LHCN-M2 (cell line): ENCODE measurements around the gene LIMK2. TPM values are rescaled to one million over a fixed set of nuclear protein-coding genes. Genes with fewer than 3 reads are reported as not detected.
"Not testable (repeated sequence)": the region's sequence is repeated elsewhere in the genome, so short reads cannot be mapped to it uniquely, and the experiment has no call there.

ENCODE experiments used
- DNase-seq: peaks from one replicate; pipeline ENCODE4 v3.0.0-alpha.2; 2012; ENCODE audit warnings: low read depth
- total RNA-seq: library from RNA; depleted of rRNA; stranded (reverse); fragments of >200 nt; gene quantifications from 2 replicates; pipeline ENCODE4 v1.2.3, GENCODE V29; 2014

LIMK2 gene
- total RNA-seq, 1 experiment from 2014 or later, result 30.3 TPM

- DNase-seq, result no peak
These were observed 626 bp upstream of the LIMK2 start for GRCh38 chr22:31211482-31211861.

- no peak for DNase-seq
These were observed 908 bp downstream of the LIMK2 start for GRCh38 chr22:31212783-31213629.

- no peak for DNase-seq
These were observed 3.0 kb downstream of the LIMK2 start for GRCh38 chr22:31215018-31215535.

- peak; percentile 34 for DNase-seq
These were observed 6.6 kb downstream of the LIMK2 start for GRCh38 chr22:31218565-31219262.

- no peak for DNase-seq
These were observed 9.0 kb downstream of the LIMK2 start for GRCh38 chr22:31221084-31221483.

DNA sequence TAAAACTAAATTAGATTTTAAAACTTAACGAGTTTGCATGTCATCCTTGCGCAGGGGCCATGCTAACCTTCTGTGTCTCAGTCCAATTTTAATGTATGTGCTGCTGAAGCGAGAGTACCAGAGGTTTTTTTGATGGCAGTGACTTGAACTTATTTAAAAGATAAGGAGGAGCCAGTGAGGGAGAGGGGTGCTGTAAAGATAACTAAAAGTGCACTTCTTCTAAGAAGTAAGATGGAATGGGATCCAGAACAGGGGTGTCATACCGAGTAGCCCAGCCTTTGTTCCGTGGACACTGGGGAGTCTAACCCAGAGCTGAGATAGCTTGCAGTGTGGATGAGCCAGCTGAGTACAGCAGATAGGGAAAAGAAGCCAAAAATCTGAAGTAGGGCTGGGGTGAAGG is 10.6 kb downstream of the LIMK2 start:
- DNase-seq, result no peak

DNA sequence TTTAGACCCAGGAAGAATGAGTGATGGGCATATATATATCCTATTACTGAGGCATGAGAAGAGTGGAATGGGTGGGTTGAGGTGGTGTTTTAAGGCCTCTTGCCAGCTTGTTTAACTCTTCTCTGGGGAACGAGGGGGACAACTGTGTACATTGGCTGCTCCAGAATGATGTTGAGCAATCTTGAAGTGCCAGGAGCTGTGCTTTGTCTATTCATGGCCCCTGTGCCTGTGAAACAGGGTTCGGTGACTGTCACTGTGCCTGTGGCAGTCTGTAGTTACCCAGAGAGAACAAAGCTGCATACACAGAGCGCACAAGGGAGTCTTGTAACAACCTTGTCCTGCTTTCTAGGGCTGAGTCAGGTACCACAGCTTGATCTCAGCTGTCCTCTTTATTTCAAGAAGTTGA is 11.7 kb downstream of the LIMK2 start:
- DNase-seq, result peak; percentile 73

DNA sequence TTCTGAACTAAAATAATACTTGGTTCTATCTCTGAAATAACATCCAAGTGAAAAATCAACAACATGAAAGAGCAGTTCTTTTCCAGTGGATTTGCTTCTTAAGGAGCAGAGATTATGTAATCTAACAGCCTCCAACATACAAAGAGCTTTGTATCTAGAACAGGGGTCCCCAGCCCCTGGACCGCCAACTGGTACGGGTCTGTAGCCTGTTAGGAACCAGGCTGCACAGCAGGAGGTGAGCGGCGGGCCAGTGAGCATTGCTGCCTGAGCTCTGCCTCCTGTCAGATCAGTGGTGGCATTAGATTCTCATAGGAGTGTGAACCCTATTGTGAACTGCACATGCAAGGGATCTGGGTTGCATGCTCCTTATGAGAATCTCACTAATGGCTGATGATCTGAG is 12.6 kb downstream of the LIMK2 start:
- not testable (repeated sequence) for DNase-seq

GRCh38 chr22:31227186-31227585 is 15.1 kb downstream of the LIMK2 start:
- DNase-seq, result no peak

DNA sequence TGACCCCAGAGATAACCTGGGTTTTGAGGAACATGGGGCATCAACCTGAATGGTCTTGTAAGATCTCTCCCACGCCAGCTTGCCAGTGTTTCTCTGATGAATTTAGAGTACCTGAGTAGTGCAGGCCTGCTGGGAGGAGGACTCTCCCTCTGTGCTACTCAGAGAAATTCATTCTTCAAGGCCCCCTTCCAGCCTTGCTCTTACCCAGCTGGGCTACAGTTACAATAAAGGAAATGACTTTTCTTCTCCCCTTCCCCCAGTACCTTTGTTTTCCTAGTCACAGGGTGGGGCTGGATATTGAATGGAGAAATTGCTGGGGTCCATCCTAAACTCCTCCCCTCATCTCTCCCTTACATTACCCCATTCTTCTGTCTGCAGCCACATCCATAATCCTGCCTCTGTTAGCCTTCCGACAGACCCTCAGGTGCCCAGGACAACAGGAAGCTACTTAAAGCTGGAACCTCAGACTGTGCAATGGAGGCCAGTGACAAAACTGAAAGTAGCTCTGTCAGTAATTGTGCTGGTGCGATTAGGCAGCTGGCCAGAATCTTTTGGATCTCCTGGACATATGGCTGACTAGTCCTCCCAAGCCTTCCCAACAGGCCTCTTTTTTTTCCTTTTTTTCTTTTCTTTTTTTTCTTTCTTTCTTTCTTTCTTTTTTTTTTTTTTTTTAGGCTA is 17.4 kb downstream of the LIMK2 start:
- DNase-seq, result no peak

DNA sequence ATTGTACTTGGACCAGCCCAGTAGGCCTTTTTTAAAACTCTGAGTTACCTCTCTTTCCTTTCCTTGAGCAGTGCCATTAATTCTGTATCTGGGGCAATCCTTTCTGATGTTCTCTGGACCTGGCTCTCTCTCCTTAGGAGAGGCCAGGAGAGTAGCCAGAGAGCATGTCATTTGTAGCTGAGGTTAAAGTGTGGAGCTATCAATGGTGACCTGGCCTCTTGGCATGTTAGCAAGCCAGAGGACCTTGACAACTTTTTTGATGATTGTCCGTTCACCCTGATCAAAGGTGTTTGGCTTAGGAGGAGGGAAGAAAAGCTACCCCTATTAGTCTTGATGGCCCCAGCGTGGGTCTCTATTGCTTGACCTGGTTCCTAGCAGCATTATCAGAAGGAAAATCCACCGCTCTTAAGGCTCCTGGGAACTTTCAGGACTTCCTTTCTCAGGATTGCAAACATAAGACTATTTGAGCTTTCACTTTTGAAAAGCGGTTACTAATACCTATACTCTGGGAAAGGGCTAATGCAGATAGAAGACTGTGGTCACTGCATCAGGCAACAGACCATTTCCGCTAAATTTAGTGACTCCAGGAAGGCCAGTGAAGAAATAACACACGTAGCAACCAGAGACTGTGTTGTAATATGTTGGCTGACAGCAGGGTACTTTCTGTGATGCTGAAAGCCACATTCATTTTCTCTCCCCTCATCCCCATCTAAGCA is 18.2 kb downstream of the LIMK2 start:
- DNase-seq, result no peak

- peak; percentile 41 for DNase-seq
These were observed 18.9 kb downstream of the LIMK2 start for GRCh38 chr22:31230871-31231621.

DNA sequence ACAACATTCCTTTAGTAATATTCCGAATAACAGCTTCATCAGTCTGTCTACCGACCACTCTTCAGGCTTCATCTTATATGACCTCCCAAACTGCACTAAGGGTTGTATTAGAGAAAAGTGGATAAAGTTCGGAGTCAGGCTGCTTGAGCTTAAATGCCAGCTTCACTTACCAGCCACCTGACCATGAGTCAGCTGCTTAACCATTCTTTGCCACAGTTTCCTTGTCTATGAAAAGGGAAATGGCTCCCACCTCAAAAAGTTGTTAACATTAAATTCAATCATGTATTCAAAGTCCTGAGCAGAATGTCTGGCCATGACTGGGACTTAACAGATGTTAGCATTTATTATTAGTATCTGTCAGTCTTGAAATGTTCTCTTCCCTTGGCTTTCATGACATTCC is 20.9 kb downstream of the LIMK2 start:
- no peak for DNase-seq

DNA sequence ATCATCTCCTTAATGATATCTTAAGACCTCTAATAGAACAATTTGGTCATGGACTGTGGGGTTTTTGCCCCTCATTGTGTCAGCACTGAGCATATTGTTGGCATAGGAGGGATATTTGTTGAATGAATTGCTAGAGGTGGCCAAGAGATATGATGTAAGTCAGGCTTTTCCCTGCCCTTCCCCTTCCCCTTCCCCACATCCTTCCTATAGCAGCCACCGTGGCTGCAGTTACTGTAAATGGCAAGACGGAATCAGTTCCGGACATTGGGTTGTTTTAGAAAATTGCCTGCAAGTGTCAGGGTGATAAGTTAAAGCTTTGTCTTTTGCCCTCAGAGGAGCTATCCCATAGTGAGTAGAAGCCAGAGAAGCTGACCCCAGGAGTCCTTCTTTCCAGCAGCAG is 23.0 kb downstream of the LIMK2 start:
- no peak for DNase-seq

GRCh38 chr22:31236044-31236443 is 23.9 kb downstream of the LIMK2 start:
- not testable (repeated sequence) for DNase-seq

DNA sequence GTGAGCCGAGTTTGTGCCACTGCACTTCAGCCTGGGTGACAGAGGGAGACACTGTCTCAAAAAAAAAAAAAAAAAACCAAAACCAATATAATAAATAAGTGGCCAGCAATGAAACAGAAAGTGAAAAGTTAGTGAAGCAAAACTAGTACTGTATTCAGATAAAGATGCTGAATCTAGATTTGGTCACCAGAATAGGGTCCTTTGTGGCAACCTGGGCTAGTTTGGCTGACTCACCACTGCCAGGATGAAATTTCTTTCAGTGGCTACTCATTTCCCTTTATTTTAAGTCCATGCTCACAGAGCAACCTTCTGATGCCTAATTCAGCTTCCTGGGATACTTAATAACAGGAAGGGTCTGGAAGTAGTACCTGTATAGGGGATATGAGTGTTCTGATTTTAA is 26.0 kb downstream of the LIMK2 start:
- no peak for DNase-seq

GRCh38 chr22:31239771-31240370 is 27.8 kb downstream of the LIMK2 start:
- no peak for DNase-seq

DNA sequence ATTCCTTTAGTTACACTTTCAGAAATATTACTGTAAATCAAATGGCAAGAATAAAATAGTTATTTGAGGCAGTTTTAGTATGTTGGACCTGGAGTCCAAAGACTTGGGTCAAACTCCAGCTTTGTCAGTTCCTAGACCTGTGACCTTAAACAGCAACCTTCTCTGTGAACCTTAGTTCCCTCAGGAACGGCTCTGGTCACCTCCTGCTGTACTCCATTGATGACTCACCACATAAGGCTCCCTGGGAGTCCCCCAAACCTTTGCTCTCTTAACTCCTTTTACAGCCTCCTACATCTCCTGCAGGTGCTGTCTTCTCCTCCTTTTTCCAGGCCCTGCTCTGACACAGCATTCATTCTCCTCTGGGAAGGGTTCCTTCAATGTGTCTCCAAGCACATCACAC is 29.1 kb downstream of the LIMK2 start:
- no peak for DNase-seq

DNA sequence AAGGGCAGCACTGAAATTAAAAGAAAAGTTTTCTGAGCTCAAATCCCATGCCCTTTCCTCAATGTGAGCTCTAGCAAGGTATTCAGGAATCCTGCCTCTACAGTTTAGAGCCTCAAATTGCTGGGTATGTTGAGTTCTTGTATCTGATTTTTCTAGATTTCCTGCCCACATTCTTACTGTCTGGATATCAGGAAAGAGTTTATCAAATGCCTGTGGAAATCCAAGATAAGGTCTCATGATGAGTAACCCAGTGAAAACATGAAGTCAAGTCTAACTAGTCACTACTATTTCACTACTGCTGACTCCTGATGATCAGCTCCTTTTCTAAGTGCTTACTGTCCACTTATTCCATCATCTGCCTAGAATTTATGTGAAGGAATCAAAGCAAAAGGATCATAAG is 29.8 kb downstream of the LIMK2 start:
- DNase-seq, result peak; percentile 43

GRCh38 chr22:31243339-31244045 is 31.4 kb downstream of the LIMK2 start:
- DNase-seq, result peak; percentile 45
